Keratinocyte (primary cell): ENCODE measurements around the gene CDK14. TPM values are rescaled to one million over a fixed set of nuclear protein-coding genes. Genes with fewer than 3 reads are reported as not detected.

Source experiments
- DNase-seq: peaks from one replicate; pipeline ENCODE4 v3.0.0-alpha.2; 2011; ENCODE audit warnings: low read depth, missing footprints, low spot score
- FAIRE-seq: peaks from 2 replicates; lab custom pipeline; 2011; peaks lifted over from hg19 to GRCh38; lab: Jason Lieb, UNC
- H2AFZ ChIP-seq: 2 replicates; pipeline ENCODE4 v1.6.0; 2012; ENCODE audit warnings: low read length, control low read depth, inconsistent platforms; ENCODE audit not compliant: control insufficient read depth
- H3K27ac ChIP-seq: 2 replicates; pipeline ENCODE4 v1.5.1; 2011; ENCODE audit warnings: low read length; ENCODE audit not compliant: control insufficient read depth, insufficient read depth
- H3K27me3 ChIP-seq: 3 replicates; pipeline ENCODE4 v1.6.0; 2011; ENCODE audit warnings: low read length; ENCODE audit not compliant: control insufficient read depth, insufficient read depth; ENCODE audit errors: extremely low read depth
- H3K36me3 ChIP-seq, 2 experiments: 2 replicates in 1 of 2; 3 replicates in 1 of 2; pipeline ENCODE4 v1.5.1; 2011; ENCODE audit warnings: low read length in 2 of 2, mild to moderate bottlenecking in 1 of 2; ENCODE audit not compliant: control insufficient read depth in 2 of 2, insufficient read depth in 2 of 2; ENCODE audit errors: extremely low read depth in 1 of 2
- H3K4me1 ChIP-seq: 3 replicates; pipeline ENCODE4 v1.5.1; 2011; ENCODE audit warnings: low read length; ENCODE audit not compliant: control insufficient read depth, insufficient read depth; ENCODE audit errors: extremely low read depth
- H3K4me2 ChIP-seq: 3 replicates; pipeline ENCODE4 v1.6.0; 2011; ENCODE audit warnings: low read depth, low read length; ENCODE audit not compliant: control insufficient read depth, insufficient read depth; ENCODE audit errors: extremely low read depth
- H3K4me3 ChIP-seq, 3 experiments: fragments of 200-600 bp in 1 of 3; sonication (generic) in 1 of 3; 2 replicates in 2 of 3; 3 replicates in 1 of 3; pipeline ENCODE4 v1.5.1; 2011 to 2016; ENCODE audit warnings: low read length in 3 of 3, mild to moderate bottlenecking in 3 of 3, control low read depth in 2 of 3, inconsistent platforms in 1 of 3, low read depth in 1 of 3, mixed read lengths in 1 of 3, mixed run types in 1 of 3, moderate library complexity in 1 of 3; ENCODE audit not compliant: control insufficient read depth in 2 of 3, insufficient read depth in 2 of 3; ENCODE audit errors: extremely low read depth in 1 of 3
- H3K79me2 ChIP-seq: 2 replicates; pipeline ENCODE4 v1.6.0; 2012; ENCODE audit warnings: low read length; ENCODE audit not compliant: control insufficient read depth, insufficient read depth
- H3K9ac ChIP-seq: 3 replicates; pipeline ENCODE4 v1.6.0; 2011; ENCODE audit warnings: low read length; ENCODE audit not compliant: control insufficient read depth, insufficient read depth; ENCODE audit errors: extremely low read depth
- H3K9me1 ChIP-seq: 3 replicates; pipeline ENCODE4 v1.6.0; 2011; ENCODE audit warnings: low read length; ENCODE audit not compliant: control insufficient read depth, insufficient read depth; ENCODE audit errors: extremely low read depth
- H3K9me3 ChIP-seq: 2 replicates; pipeline ENCODE4 v1.5.1; 2012; ENCODE audit warnings: low read depth, low read length; ENCODE audit not compliant: control insufficient read depth
- H4K20me1 ChIP-seq: 3 replicates; pipeline ENCODE4 v1.6.0; 2011; ENCODE audit warnings: low read length; ENCODE audit not compliant: control insufficient read depth, insufficient read depth; ENCODE audit errors: extremely low read depth
- EZH2 ChIP-seq: IDR thresholded peaks from one replicate; pipeline ENCODE4 v1.6.1; 2012; ENCODE audit warnings: inconsistent platforms, mild to moderate bottlenecking, low read length, moderate library complexity
- dilution Hi-C: fragments of 300-500 bp; cut with MboI; formaldehyde crosslinking; loops from one replicate; pipeline ENCODE4 v1.7.0; 2020; ENCODE audit warnings: low sequenced_read_pairs; ENCODE audit not compliant: extremely low pct_ligation_motif_present
- polyA plus RNA-seq, 5 experiments: library from polyadenylated mRNA; depleted of rRNA in 3 of 5; stranded (reverse) in 3 of 5; stranded (forward) in 1 of 5; unstranded in 1 of 5; fragments of >200 nt; gene quantifications; 1 replicate in 1 of 5; 2 replicates in 3 of 5; 3 replicates in 1 of 5; pipeline versions ENCODE4 v1.2.1 to v1.2.3, GENCODE V29; 2011 to 2012; ENCODE audit warnings: missing spikeins in 2 of 5, low read depth in 1 of 5, low replicate concordance in 1 of 5
- TF ChIP-seq, protein P1 (sequence below), 3 experiments: IDR thresholded peaks in 1 of 3; conservative IDR thresholded peaks in 1 of 3; optimal IDR thresholded peaks in 1 of 3; 2 replicates in 2 of 3; 3 replicates in 1 of 3; pipeline versions ENCODE3 to v1.5.1; 2011; ENCODE audit warnings: low read length in 3 of 3, mild to moderate bottlenecking in 3 of 3, moderate library complexity in 2 of 3, control low read depth in 1 of 3, inconsistent platforms in 1 of 3; ENCODE audit not compliant: insufficient read depth in 2 of 3; ENCODE audit errors: extremely low read depth in 1 of 3

The CDK14 gene
- polyA plus RNA-seq, 1 donor (not counting 4 experiments of a cell fraction or from before 2014, with no cell fraction given) = 4.0 TPM

DNA sequence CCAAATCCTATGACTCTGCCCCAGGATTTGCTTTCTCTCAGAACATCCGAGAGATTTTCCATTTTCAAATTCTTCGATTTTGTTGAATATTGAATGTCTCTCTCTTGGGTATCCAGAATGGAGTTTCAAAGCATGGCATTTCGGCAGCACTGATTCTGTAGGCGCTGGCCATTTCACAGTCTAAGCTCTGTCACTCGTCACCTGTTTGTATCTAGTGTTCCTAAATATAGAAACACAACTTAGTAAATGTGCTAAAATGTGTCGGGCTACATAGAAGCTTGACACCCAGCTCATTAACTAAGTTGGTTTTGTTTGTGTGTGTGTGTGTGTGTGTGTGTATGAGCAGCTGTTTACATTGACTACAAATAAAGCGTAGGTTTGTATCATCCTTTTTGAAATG is 494.6 kb downstream of the CDK14 start:
- no peaks in the 10 kb centered on the region for H3K9me3 ChIP-seq
- no peak overlapping the region for H2AFZ ChIP-seq
- H3K9ac ChIP-seq = no peak overlapping the region
- H3K4me1 ChIP-seq = no peaks in the 10 kb centered on the region
- H4K20me1 ChIP-seq = no peaks in the 10 kb centered on the region
- TF ChIP-seq, protein P1, sequence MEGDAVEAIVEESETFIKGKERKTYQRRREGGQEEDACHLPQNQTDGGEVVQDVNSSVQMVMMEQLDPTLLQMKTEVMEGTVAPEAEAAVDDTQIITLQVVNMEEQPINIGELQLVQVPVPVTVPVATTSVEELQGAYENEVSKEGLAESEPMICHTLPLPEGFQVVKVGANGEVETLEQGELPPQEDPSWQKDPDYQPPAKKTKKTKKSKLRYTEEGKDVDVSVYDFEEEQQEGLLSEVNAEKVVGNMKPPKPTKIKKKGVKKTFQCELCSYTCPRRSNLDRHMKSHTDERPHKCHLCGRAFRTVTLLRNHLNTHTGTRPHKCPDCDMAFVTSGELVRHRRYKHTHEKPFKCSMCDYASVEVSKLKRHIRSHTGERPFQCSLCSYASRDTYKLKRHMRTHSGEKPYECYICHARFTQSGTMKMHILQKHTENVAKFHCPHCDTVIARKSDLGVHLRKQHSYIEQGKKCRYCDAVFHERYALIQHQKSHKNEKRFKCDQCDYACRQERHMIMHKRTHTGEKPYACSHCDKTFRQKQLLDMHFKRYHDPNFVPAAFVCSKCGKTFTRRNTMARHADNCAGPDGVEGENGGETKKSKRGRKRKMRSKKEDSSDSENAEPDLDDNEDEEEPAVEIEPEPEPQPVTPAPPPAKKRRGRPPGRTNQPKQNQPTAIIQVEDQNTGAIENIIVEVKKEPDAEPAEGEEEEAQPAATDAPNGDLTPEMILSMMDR (optimal IDR thresholded peaks at IDR 0.05 in 1 of 3, IDR thresholded peaks at IDR 0.05 in 1 of 3, conservative IDR thresholded peaks at IDR 0.05 in 1 of 3; ENCODE audit: extremely low read depth in 1 of 3, insufficient read depth in 2 of 3, low read length in 3 of 3) = no peak
- no peak for TF ChIP-seq EZH2
- DNase-seq (no peak), FAIRE-seq (no peak)
- no peaks in the 10 kb centered on the region for H3K9me1 ChIP-seq
- no peaks in the 10 kb centered on the region for H3K79me2 ChIP-seq
- no peak overlapping the region for H3K4me2 ChIP-seq
- H3K27ac ChIP-seq = no peak overlapping the region
- no peaks in the 10 kb centered on the region for H3K36me3 ChIP-seq
- H3K4me3 ChIP-seq = no peak overlapping the region
- dilution Hi-C loops = no loop called here
- no peaks in the 10 kb centered on the region for H3K27me3 ChIP-seq

GRCh38 chr7:91091631-91092030 is 495.5 kb downstream of the CDK14 start:
- no peak for FAIRE-seq
- no peaks in the 10 kb centered on the region for H3K4me1 ChIP-seq
- no peak for DNase-seq
- no peak overlapping the region for H3K4me3 ChIP-seq
- H3K4me2 ChIP-seq = no peak overlapping the region
- dilution Hi-C loops = no loop called here
- H3K79me2 ChIP-seq = no peaks in the 10 kb centered on the region
- H3K9ac ChIP-seq = no peak overlapping the region
- no peaks in the 10 kb centered on the region for H3K36me3 ChIP-seq
- H4K20me1 ChIP-seq = no peaks in the 10 kb centered on the region
- H2AFZ ChIP-seq = no peak overlapping the region
- H3K27ac ChIP-seq = no peak overlapping the region
- H3K27me3 ChIP-seq = no peaks in the 10 kb centered on the region
- TF ChIP-seq, protein P1 (optimal IDR thresholded peaks at IDR 0.05 in 1 of 3, IDR thresholded peaks at IDR 0.05 in 1 of 3, conservative IDR thresholded peaks at IDR 0.05 in 1 of 3; ENCODE audit: extremely low read depth in 1 of 3, insufficient read depth in 2 of 3, low read length in 3 of 3) = no peak
- no peak for TF ChIP-seq EZH2
- H3K9me1 ChIP-seq = no peaks in the 10 kb centered on the region
- H3K9me3 ChIP-seq = no peaks in the 10 kb centered on the region
